GM19463 (cell line): Measurements from ENCODE around the gene MIA.
A peak's percentile ranks its signal among the peaks of the same experiment; 100 is the strongest.
"Not testable (repeated sequence)": the region's sequence is repeated elsewhere in the genome, so short reads cannot be mapped to it uniquely, and the experiment has no call there.

Experiments
- ATAC-seq: cut with Tn5 transposase; IDR thresholded peaks from one replicate; pipeline ENCODE4 v1.9.1; 2021; ENCODE audit warnings: mild to moderate bottlenecking, moderate library complexity; ENCODE audit not compliant: unreplicated experiment

The MIA gene

DNA sequence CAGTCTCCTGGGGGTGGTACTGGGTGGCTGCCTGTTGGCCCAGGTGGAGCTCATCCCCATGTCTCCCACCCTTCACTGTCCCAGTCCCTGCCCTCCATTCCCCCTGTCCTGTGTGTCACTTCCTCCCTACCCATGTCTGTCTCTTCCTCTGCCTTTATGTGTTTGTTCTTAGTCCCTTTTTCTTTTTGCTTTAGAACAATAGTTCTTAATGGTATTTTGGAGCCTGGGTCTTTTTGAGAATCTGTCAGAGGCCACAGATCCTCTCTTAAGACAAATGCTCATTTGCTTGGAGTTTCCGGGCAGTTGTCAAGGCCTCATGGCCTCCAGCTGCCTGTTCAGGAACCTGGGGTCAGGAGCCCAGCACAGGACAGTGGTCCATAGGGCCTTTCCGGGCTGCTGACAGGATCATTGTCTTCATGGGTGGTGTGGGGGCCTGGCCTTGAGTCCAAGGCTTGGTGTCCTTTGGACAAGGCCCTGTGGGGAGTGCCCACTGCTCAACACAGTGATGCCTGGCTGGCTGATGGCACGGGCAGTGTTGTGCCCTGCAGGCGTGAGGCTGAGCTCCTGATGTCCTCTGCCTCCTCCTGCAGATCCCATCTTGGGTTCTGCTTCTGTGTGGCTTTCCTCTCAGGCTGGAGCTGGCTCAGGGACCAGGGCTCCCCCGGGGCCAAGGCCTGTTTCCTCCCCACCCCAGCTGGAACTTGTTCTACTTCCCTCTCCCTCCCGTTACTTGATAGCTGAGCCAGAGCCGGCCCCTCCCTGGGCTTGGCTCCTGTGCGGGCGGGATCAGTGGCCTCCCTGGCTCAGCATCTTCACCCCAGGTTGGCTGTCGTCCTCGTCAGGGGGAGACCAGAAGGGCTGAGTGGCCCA is 27.2 kb downstream of the MIA start:
- no peak for ATAC-seq

DNA sequence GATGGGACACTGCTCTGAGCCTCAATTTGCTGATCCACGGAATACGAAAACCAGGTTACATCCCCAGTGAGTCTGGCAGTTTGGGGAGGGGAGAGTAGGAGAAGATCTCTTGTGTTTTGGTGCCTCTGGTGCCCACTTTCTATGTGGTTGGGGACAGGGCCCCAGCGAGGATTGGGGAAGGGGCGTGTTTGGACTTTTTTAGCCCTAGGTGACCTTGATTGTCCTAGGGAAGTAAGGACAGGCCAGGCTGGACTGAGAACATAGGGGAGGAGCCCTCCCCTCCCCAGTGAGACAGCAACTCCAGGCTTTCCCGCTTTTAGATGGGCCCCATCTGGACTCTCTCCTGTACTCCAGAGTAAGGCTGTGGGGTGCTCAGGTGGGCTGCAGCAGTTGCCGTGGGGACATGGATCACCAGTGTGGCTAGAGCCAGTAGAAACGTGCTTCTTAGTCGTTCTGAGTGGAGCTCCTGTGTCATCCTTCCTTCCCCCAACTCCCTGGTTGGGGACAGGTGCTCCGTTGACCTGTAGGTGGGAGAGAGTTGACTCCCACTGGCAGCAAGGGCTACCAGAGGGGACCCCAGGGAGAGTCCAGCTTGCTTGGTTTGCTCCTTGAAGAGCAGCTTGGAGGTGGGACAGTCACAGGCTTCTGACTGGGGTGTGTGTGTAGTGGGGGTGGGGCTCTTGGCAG is 28.0 kb downstream of the MIA start:
- no peak for ATAC-seq

DNA sequence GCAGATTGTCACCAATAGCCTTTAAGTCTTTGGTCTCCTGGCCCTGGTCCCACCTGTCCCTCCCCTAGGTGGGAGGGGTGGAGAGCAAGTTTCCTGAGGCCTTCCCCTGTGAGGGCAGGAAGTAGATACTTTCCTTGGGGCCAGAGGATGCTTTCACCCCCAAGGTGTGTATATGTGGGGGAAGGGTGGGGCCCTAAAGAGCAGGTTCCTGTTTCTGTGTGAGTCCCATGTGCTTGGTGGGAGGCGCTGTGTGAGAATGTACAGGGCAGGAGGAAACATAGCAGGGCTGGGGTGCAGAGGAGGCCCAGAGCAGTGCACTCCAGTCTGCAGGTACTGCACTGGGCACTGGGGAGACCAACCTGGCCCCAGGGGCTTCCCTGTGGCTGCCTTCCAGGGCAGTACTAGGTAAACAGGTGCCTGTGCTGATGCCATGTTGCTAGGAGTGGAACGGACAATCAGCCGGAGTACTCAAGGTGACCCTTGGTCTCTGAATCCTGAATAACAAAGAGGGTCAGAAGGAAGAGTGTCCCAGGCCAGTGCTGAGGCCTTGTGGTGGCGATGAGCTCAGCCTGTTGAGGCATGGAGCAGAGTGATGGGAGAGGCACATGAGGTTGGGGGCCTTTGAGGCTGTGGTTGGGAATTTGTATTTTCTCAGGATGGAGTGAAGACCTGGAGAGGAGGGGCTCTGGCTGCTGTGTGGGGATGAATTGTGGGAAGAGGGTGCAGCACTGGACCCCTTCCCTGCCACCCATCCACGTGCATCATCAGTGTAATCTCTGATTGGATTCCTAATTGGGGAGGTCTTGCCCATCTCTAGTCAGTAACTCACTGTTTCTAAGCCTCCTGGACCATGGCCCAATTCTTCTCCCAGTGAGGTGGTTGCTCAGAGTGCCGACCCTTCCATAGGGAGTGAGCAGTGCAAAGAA is 28.8 kb downstream of the MIA start:
- no peak for ATAC-seq

DNA sequence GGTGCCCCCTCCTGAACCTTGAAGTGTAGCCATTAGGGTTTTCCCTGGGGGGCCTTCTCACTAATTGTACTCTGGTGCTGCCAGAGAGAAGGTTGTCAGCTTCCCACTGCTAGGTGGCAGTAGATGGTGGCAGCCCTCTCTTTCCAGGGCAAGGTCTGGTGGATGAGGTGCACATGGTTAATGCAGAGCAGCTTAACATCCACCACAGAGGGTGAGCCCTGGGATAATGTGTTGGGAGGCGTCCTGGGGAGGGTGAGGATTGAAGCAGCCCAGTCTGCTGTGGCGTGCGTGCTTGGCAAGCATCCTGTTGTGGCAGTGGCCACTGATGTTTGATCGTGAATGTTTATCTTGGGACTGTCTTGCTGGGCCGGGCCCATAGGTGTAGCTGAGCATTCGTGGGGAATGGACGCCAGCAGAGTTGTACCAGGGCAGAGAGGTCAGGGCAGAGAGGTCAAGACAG is 29.5 kb downstream of the MIA start:
- ATAC-seq: no peak

DNA sequence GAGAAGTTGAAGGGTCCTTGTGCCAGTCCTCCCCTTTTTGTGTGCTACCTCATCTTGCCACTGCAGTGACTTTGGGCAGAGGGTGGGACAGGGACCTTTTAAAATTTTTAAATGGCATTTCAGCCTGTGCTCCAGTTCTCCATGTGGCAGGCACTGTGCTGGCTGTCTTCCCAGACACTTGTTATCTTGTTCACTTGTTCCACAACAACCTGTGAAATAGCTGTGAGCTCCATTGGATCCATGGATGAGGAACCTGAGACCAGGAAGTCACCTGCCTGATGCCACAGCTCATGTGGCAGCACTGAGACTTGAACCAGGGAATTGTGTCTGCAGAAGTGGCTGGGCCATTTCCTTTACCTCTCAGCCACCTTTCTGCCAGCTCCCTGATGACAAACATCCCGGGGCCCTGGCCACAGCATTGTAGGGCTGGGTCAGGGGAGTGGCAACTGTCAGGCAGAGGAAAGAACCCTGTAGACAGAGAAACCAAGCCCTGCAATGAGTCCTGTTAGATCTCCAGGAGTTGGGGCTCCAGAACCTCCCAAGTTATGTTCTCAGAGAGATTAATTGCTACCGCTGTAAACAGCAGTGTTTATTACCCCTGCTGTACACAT is 30.0 kb downstream of the MIA start:
- no peak for ATAC-seq

DNA sequence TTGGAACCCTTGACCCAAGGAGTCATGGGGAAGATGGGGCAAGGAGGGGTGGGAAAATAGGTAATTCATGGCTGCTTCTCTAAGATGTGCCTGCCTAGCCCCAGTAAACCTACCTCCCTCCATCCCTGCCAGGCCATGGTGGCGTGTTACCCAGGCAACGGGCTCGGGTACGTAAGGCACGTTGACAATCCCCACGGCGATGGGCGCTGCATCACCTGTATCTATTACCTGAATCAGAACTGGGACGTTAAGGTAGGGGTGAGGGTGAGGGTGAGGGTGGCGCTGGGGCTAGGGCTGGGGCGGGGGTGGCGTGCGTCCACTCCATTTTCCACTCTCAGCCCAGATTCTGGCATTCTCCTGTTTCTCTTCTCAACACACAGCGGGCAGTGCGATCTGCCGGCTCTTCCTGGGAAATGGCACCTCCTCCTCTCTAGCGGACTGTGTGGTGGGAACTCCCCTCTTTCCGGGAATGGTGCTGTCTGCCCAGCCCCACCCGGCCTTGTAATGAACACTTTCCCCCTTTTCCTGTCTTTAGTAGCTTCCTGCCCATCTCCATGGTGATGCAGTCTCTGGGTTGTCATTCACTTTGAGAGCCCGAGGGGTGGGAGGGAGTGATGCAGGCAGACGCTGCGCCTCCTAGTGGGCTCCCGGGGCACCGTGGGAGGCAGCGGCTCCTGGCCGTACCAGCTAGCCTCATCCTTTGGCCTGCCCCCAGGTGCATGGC is 31.3 kb downstream of the MIA start:
- peak; percentile 46 for ATAC-seq

DNA sequence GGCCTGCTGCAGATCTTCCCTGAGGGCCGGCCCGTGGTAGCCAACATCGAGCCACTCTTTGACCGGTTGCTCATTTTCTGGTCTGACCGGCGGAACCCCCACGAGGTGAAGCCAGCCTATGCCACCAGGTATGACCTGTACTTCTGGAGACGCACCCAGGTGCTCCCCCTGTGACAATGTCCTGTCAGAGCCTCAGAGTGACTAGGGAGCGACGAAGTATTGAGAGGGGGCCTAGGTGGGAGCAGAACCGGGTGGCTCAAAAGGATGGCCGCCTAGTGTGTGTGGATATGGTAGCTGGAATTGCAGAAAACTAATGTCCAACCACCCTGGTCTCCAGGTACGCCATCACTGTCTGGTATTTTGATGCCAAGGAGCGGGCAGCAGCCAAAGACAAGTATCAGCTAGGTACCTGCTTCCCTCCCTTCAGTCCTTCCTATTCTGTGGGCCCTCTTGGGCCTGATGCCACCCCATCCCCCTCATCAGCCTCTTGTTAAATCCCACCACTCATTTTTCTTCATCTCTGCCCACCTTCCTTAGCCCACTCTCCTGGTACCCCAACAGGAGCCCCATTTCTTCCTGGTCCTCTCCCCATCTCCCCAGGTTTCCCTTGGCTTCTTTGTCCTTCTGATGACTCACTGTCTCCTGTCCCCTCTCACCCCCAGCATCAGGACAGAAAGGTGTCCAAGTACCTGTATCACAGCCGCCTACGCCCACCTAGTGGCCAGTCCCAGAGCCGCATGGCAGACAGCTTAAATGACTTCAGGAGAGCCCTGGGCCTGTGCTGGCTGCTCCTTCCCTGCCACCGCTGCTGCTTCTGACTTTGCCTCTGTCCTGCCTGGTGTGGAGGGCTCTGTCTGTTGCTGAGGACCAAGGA is 32.1 kb downstream of the MIA start:
- ATAC-seq: no peak

DNA sequence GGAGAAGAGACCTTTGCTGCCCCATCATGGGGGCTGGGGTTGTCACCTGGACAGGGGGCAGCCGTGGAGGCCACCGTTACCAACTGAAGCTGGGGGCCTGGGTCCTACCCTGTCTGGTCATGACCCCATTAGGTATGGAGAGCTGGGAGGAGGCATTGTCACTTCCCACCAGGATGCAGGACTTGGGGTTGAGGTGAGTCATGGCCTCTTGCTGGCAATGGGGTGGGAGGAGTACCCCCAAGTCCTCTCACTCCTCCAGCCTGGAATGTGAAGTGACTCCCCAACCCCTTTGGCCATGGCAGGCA is 32.7 kb downstream of the MIA start:
- no peak for ATAC-seq

DNA sequence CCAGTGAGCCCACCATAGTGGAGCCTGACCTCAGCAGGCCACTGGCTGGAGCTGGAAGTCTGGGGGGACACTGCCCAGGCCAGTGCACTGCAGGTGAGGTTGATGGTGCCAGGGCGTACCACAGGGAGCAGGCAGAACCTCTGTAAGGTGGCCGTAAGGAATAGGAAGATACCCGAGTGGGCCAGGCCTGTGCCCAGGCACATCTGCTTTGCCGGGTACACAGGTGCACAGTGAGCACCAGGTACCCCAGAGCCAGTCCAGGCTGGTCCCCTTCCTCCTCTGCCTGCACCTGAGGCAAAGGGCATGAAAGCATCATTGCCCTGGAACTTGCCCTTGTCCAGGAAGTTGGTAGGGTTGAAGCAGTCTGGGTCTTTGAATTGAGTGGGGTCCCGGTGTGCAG is 33.2 kb downstream of the MIA start:
- ATAC-seq: no peak

DNA sequence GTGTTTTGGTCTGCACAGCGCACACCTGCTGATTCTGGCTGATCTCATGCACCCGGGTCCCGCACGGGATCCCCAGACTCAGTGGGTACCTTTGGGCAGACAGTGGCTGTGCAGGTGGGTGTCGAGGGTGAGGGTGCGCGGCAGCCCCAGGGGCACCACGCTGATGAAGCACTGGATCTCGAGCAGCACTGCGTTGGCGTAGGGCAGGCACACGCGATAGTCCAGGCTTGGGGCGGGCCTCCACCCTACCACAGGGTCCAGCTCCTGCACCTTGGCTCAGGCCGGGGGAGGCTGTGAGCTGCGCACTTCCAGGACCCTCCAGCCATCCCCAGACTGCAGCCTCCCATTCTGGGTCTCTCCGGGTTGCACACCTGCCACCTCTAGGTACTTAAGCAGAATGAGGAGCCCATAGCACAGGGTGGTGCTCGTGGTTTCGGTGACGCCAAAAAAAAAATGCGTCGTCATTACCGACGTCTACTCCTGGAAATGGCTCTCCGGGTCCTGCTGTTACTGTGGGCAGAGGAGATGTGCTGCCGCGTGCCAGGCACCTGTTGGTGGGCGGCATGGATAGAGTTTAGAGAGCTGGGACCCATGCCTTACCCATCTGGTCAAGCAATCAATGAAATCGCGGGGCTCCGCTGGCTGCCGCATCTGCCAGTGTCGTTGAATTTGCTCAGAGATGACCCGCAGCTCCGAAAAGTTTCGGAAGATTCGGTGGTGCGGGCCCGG is 34.2 kb downstream of the MIA start:
- no peak for ATAC-seq

DNA sequence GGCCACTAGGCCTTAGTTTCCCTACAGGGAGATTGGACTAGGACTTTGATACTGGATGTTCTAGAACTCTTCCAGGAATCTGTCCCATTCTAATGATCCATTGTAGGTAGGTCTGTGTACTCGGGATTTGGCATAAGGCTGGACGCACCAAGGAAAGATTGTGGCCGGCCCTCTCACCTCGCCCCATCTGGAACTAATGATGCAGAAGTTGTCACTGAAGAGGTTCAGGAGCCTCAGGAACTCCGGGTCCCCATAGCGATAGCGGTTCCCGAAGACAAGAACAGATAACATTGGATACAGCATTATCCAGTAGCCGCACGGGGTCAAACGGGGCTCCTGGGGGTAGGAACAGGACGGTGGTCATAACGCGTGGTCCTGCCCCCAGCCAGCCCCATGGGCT is 34.8 kb downstream of the MIA start:
- no peak for ATAC-seq

DNA sequence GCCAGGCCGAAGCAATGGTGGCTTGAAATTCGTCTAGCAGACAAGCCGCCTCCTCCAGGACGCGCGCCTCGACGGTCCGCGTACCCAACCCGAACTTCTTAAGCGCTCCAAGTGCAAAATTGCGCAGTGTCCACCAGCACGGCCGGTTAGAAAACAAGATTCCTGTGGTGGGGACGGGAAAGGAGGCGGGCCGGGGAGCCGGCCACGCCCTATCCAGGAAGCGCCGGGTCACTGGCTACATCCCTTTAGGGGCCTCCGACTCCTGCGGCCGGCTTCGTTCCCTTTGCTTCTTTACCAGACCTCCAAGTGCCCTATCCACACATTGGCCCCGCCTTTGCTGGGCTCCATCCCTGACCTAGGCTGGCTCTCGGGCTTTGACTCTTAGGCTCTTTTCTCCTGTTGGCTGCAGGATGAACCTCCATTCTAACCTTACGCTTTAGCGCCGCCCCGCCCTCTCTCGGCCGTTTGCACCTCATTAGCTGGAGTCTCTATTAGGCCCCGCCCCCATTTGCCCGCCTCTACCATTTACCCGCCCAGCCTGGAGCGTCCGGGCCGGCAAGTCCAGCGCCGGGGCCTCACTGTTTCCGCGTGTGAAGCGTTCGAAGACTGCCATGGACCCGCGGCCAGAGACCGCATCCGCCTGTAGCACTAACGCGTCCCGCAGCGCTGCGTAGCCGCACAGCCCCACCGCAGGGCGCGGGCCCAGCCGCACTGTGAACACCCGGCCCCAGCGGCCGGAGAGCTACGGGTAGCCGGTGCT is 35.5 kb downstream of the MIA start:
- peak; percentile 72 for ATAC-seq

DNA sequence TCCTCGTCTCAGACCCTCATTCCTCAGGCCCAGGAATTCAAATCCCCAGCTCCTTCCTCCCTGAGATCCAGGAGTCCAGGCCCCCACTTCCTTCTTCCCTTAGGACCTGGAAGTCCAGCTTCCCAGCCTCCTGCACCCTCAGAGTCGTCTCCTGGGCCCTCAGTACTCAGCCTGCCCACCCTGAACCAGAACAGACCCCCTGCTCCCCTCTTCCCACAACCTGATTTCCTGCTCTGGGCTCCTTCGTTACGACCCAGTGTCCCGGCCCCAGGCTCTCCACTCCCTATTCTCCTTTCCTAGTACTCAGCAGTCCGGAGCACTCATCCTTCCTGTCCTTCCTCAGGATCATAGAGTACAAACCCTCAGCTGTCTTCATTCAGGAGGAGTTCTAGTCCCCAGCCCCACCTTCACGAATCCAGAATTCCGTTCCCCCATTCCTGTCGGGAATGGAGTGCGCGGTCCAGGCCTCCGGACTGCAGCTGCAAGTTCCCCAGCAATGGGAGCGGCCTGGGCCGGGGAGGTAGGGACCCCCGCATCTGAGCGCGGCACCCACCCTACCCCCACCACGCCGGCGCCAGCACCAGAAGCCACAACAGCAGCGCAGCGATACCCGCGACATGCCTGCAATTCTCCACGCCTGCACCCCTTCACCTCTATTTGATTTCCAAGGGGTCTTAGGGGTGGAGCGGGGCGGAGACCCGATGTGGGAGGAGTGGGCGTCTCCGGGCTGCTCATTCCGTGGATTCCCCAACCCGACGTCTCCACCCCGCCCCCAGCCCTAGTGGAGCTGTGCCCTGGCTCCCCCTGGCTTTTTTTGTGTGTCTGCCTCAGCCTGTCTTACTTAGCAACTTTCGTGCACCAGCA is 36.4 kb downstream of the MIA start:
- no peak for ATAC-seq

DNA sequence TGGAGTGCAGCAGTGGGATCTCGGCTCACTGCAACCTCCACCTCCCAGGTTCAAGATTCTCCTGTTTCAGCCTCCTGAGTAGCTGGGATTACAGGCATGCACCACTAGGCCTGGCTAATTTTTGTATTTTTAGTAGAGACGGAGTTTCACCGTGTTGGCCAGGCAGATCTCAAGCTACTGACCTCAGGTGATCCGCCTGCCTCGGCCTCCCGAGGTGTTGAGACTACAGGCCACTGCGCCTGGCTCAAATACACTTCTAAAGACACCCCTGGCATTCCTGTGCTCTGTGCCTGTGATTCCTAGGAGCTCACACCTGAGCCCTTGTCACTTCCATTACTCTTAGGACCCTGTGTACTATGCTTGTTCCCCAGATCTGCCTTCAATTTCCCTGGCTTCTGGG is 37.2 kb downstream of the MIA start:
- not testable (repeated sequence) for ATAC-seq

DNA sequence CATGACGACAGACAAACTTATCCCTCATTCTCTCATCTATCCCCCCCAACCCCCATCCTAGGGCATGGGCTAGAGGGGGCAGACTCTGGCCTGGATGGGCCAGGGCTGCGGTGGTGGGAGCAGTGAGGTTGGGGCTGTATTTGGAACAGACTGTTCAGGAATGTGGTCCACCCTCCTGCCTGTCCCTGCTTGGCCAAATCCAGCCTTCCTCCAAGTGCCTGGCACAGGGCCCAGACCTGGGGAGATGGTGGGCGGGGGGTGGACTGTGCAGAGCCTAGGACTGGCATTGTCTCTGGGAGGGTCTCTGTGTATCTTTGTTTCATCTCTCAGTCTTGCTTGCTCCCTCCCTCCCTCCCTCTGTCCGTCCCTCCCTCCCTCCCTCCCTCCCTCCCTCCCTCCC is 37.9 kb downstream of the MIA start:
- ATAC-seq: no peak

DNA sequence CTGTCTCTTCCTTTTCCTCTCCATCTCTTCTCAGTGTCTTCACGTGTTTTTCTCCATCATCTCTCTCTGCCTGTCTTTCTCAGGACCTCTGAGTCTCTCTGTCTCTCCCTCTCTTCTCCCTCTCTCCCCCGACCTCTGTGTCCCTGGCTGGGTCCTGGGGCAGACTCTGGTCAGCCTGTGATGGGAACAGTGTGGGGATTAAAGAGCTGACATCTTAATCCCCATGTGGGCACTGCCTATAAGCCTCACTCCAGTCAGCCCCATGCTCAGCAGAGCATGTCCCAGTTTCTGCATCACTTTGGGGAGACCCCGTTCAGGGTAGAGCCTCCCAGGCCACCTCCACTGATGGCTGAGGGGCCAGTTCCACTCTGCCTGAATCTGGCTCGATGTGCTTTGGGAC is 39.9 kb downstream of the MIA start:
- ATAC-seq: no peak
